Calu3 (cell line): Measurements from ENCODE around the gene HSPA1L. TPM values are rescaled to one million over a fixed set of nuclear protein-coding genes. Genes with fewer than 3 reads are reported as not detected.
"Not testable (repeated sequence)": the region's sequence is repeated elsewhere in the genome, so short reads cannot be mapped to it uniquely, and the experiment has no call there.

Source experiments
- BruUV-seq: library from RNA; stranded (reverse); fragments of 400-500 nt; replicated peaks from 2 replicates; lab custom pipeline; 2021; lab: Mats Ljungman, UMichigan
- CTCF ChIA-PET: fragments of 300-600 bp; sonication (Branson Sonifier 250); formaldehyde crosslinking; loops from one replicate; lab custom pipeline; 2022; ENCODE audit warnings: antibody characterized with exemption; lab: Charles Lee
- DNase-seq: peaks from one replicate; pipeline ENCODE4 v3.0.0; 2022
- H3K27ac Mint-ChIP-seq: one replicate; pipeline ENCODE4 v1.8.0; 2022; ENCODE audit warnings: mixed read lengths; ENCODE audit not compliant: unreplicated experiment
- H3K27me3 Mint-ChIP-seq: one replicate; pipeline ENCODE4 v1.8.0; 2022; ENCODE audit warnings: mixed read lengths; ENCODE audit not compliant: unreplicated experiment
- H3K36me3 Mint-ChIP-seq: one replicate; pipeline ENCODE4 v1.8.0; 2022; ENCODE audit warnings: mild to moderate bottlenecking, moderate library complexity, mixed read lengths; ENCODE audit not compliant: insufficient read depth, unreplicated experiment
- H3K4me1 Mint-ChIP-seq: one replicate; pipeline ENCODE4 v1.8.0; 2022; ENCODE audit warnings: mild to moderate bottlenecking, low read depth, mixed read lengths; ENCODE audit not compliant: unreplicated experiment
- H3K4me3 Mint-ChIP-seq: one replicate; pipeline ENCODE4 v1.8.0; 2022; ENCODE audit warnings: mild to moderate bottlenecking, low read depth, moderate library complexity, mixed read lengths; ENCODE audit not compliant: unreplicated experiment
- H3K9me3 Mint-ChIP-seq: one replicate; pipeline ENCODE4 v1.8.0; 2022; ENCODE audit warnings: low read depth, mixed read lengths; ENCODE audit not compliant: unreplicated experiment
- intact Hi-C: fragments of 100-400 bp; cut with micrococcal nuclease; formaldehyde crosslinking; loops from one replicate; pipeline ENCODE4 v1.10.0; 2022; ENCODE audit not compliant: unreplicated experiment
- total RNA-seq: library from RNA; stranded (reverse); gene quantifications from 2 replicates; pipeline ENCODE4 v1.2.3, GENCODE V29; 2022
- TF ChIP-seq, protein P1 (sequence below): fragments of 200-600 bp; IDR thresholded peaks from one replicate; pipeline ENCODE4 v1.8.0; 2022; ENCODE audit warnings: antibody characterized with exemption; ENCODE audit not compliant: unreplicated experiment

The HSPA1L gene
- total RNA-seq, 1 experiment from 2014 or later, result 4.2 TPM

DNA sequence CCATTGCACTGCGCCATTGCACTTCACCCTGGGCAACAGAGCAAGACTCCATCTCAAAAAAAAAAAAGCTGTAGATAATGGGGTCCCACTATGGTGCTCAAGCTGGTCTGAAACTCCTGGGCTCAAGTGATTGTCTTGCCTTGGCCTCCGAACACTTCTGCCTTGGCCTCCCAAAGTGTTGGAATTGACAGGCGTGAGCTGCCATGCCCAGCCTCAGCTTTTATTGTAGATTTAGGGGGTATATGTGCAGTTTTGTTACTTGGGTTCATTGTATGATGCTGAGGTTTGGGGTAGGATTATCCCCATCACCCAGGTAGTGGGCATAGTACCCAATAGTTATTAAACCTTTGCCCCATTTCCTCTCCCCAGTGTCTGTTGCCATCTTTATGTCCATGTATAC, 23.9 kb upstream of the HSPA1L start:
- intact Hi-C loops, result no loop called here
- no peak for DNase-seq
- TF ChIP-seq, protein P1, sequence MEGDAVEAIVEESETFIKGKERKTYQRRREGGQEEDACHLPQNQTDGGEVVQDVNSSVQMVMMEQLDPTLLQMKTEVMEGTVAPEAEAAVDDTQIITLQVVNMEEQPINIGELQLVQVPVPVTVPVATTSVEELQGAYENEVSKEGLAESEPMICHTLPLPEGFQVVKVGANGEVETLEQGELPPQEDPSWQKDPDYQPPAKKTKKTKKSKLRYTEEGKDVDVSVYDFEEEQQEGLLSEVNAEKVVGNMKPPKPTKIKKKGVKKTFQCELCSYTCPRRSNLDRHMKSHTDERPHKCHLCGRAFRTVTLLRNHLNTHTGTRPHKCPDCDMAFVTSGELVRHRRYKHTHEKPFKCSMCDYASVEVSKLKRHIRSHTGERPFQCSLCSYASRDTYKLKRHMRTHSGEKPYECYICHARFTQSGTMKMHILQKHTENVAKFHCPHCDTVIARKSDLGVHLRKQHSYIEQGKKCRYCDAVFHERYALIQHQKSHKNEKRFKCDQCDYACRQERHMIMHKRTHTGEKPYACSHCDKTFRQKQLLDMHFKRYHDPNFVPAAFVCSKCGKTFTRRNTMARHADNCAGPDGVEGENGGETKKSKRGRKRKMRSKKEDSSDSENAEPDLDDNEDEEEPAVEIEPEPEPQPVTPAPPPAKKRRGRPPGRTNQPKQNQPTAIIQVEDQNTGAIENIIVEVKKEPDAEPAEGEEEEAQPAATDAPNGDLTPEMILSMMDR, result no peak
- peaks cover 44% of the 10 kb centered on the region for H3K4me1 Mint-ChIP-seq
- H3K27me3 Mint-ChIP-seq, result no peaks in the 10 kb centered on the region
- H3K36me3 Mint-ChIP-seq, result peaks cover 100% of the 10 kb centered on the region
- no TSS peak for BruUV-seq
- H3K4me3 Mint-ChIP-seq, result peak overlapping the region; percentile 89
- no peaks in the 10 kb centered on the region for H3K9me3 Mint-ChIP-seq
- CTCF ChIA-PET, result interaction anchor here (0.6 to 1.6 kb wide), 4 partner anchors 24 to 69 kb away, joined by 3 to 5 read pairs (median 3); partner anchors contain the start of genes LSM2 and NEU1
- peak overlapping the region; percentile 33 for H3K27ac Mint-ChIP-seq

DNA sequence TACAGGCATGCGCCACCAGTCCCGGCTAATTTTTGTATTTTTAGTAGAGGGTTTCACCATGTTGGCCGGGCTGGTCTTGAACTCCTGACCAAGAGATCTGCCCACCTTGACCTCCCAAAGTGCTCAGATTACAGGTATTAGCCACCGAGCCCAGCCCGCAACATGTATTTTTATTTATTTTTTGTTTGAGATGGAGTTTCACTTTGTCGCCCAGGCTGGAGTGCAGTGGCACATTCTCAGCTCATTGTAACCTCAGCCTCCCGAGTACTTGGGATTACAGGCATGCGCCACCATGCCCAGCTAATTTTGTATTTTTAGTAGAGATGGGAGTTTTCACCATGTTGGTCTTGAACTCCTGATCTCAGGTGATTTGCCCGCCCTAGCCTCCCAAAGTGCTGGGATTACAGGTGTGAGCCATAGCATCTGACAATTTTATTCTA, 23.1 kb upstream of the HSPA1L start:
- H3K27ac Mint-ChIP-seq, BruUV-seq, DNase-seq, intact Hi-C loops, H3K27me3 Mint-ChIP-seq, H3K9me3 Mint-ChIP-seq: not testable (repeated sequence)
- H3K36me3 Mint-ChIP-seq, result peaks cover 100% of the 10 kb centered on the region
- peak overlapping the region; percentile 89 for H3K4me3 Mint-ChIP-seq
- H3K4me1 Mint-ChIP-seq, result peaks cover 45% of the 10 kb centered on the region
- CTCF ChIA-PET, result interaction anchor here (0.7 to 1.6 kb wide), 3 partner anchors 25 to 68 kb away, joined by 3 to 5 read pairs (median 4); partner anchors contain the start of gene NEU1

DNA sequence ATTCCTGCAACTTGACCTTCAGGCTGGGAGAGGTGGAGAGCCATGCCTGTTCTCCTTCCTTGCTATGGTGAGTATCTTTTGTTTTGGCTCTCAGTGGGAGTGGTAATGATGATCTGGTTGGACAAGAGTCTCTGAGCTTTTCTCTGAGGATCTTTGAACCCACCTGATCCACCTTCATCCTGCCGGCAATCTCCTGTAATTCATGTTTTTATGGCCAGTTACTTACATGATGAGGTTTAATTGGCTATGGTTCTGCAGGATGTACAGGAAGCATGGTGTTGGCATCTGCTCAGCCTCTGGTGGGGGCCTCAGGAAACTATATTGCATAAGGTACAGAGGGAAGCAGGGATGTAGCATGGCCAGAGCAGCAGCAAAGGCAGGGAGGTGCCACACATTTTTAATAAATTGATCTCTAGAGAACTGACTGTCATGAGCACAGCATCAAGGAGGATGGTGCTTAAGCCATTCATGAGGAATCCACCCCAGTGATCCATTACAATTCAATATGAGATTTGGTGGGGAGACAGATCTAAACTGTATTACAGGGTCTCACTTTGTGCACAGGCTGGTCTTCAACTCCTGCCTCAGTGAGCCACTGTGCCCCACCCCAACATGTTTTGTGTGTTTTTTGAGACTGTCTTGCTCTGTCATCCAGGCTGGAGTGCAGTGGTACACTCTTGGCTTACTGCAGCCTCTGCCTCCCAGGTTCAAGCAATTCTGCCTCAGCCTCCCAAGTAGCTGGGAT, 22.5 kb upstream of the HSPA1L start:
- intact Hi-C loops, result no loop called here
- DNase-seq, result no peak
- Mint-ChIP-seq H3K4me3 (peak overlapping the region; percentile 89), H3K36me3 (peaks cover 100% of the 10 kb centered on the region), H3K27ac (peak overlapping the region; percentile 99), H3K4me1 (peaks cover 45% of the 10 kb centered on the region), H3K9me3 (no peaks in the 10 kb centered on the region), H3K27me3 (no peaks in the 10 kb centered on the region)
- TF ChIP-seq, protein P1, result no peak
- CTCF ChIA-PET, result interaction anchor here (0.6 to 1.6 kb wide), 5 partner anchors 10 to 198 kb away, joined by 3 to 6 read pairs (median 4); partner anchors contain the start of genes HSPA1B and NEU1
- BruUV-seq, result no TSS peak

DNA sequence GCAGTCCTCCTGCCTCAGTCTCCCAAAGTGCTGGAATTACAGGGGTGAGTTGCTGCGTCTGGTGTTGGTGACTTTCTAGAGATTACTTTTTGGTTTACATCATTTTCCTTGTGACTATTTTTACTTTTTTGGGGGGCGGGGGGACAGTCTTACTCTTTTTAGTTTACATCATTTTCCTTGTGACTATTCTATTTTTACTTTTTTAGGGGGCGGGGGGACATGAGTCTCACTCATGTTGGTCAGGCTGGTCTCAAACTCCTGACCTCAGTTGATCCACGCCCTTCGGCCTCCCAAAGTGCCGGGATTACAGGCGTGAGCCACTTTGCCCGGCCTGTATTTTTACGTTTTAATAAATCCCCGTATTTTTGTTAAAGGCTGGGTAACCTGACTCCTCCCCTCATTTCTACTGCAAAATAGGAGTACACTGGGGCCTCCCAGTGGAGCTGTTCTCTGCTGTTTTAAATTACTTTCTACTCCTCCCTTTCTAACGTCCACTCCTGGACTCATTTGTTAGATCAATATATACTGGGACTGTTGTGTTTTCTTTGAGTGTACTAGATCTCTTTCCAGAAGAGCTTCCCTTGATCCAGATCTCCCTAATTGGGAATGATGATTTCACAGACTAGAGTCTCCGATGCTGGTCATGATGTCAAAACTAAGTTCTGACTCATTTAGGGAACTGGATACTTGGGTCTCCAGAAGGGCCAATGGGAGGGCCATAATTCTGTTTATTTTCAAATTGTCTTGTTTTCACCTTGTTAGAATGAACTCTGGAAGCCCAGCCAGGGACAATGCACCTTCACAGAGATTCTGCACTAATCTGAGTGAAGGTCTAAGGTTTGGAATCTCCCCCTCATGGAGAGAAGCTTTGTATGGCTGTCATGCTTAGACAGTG, 21.6 kb upstream of the HSPA1L start:
- Mint-ChIP-seq H3K36me3 (peaks cover 100% of the 10 kb centered on the region), H3K27ac (peak overlapping the region; percentile 99), H3K4me3 (peak overlapping the region; percentile 89), H3K27me3 (no peaks in the 10 kb centered on the region), H3K9me3 (no peaks in the 10 kb centered on the region), H3K4me1 (peaks cover 39% of the 10 kb centered on the region)
- CTCF ChIA-PET, result interaction anchor here (0.6 to 1.5 kb wide), 4 partner anchors 9 to 910 kb away, joined by 3 to 9 read pairs (median 4); partner anchors contain the start of genes HSPA1B and MSH5
- intact Hi-C loops, result no loop called here
- BruUV-seq, result no TSS peak
- TF ChIP-seq, protein P1, result no peak
- DNase-seq, result no peak
